ENCODE measurements around the gene DIPK1B. TPM values are rescaled to one million over a fixed set of nuclear protein-coding genes. Genes with fewer than 3 reads are reported as not detected.

The DIPK1B gene
- polyA plus RNA-seq, 1 of the 3 experiments (the other 2 are of a cell fraction) = 24.5 TPM

- Histone ChIP-seq H4K20me1 (ENCODE audit: insufficient read depth) (peaks cover 70% of the 10 kb centered on the region), H2AFZ (ENCODE audit: low read depth) (no peak overlapping the region)
These were observed 11.1 kb downstream of the DIPK1B start for GRCh38 chr9:136723362-136723976.

More at GRCh38 chr9:136723362-136723976, 11.1 kb downstream of the DIPK1B start:
- Histone ChIP-seq H3K9me2 (no peaks in the 10 kb centered on the region), H3K4me1 (ENCODE audit: control insufficient read depth in 1 of 2, insufficient read depth in 2 of 2, low read depth in 1 of 2, low read length in 1 of 2) (peaks cover 8 to 21% of the 10 kb centered on the region in 2 experiments; a peak in 1 of 4 replicates), H3K27me3 (ENCODE audit: insufficient read depth) (no peaks in the 10 kb centered on the region), H3K79me2 (ENCODE audit: insufficient read depth) (peaks cover 41% of the 10 kb centered on the region), H3F3A (replicated peaks; ENCODE audit: insufficient read depth) (peaks cover 24% of the 10 kb centered on the region), H3K27ac (ENCODE audit: low read depth in 2 of 2, low read length in 1 of 2) (no peak overlapping the region), H3K9me3 (no peaks in the 10 kb centered on the region), H3K9ac (no peak overlapping the region), H3K4me2 (no peak overlapping the region), H3K36me3 (replicated peaks in 1 of 2; ENCODE audit: control insufficient read depth in 1 of 2, insufficient read depth in 2 of 2, low read length in 1 of 2) (peaks cover 25 to 38% of the 10 kb centered on the region in 2 experiments), H3K4me3 (ENCODE audit: low read depth in 2 of 2, low read length in 1 of 2) (no peak overlapping the region)
- WGBS (ENCODE audit: low lambda C conversion rate) = 100% methylated on average over 5 of the region's 32 CpGs
- POLR2A ChIA-PET = interaction anchor here (1.0 kb wide), 1 partner anchor 9 kb away, joined by 6 read pairs; no protein-coding TSS in a partner anchor
- no peak for TF ChIP-seq RFX5 (IDR thresholded peaks at IDR 0.05; ENCODE audit: low read length)
- TF ChIP-seq TAF1 (IDR thresholded peaks at IDR 0.05; ENCODE audit: borderline replicate concordance, low read depth, low read length) = no peak
- no peak for TF ChIP-seq MAX (IDR thresholded peaks at IDR 0.05; ENCODE audit: low read depth)
- no peak for TF ChIP-seq FOSL2 (IDR thresholded peaks at IDR 0.05; ENCODE audit: borderline replicate concordance, low read depth)
- TF ChIP-seq EZH2phosphoT487 (IDR thresholded peaks at IDR 0.05; ENCODE audit: borderline replicate concordance, low read depth) = no peak
- TF ChIP-seq, protein P1, sequence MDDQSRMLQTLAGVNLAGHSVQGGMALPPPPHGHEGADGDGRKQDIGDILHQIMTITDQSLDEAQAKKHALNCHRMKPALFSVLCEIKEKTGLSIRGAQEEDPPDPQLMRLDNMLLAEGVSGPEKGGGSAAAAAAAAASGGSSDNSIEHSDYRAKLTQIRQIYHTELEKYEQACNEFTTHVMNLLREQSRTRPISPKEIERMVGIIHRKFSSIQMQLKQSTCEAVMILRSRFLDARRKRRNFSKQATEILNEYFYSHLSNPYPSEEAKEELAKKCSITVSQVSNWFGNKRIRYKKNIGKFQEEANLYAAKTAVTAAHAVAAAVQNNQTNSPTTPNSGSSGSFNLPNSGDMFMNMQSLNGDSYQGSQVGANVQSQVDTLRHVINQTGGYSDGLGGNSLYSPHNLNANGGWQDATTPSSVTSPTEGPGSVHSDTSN (IDR thresholded peaks at IDR 0.05) = no peak
- TF ChIP-seq ZBTB33 (IDR thresholded peaks at IDR 0.05; ENCODE audit: borderline replicate concordance, low read depth) = no peak
- no peak for TF ChIP-seq REST (IDR thresholded peaks at IDR 0.05; ENCODE audit: low read depth, low read length)
- no peak for TF ChIP-seq CHD2 (IDR thresholded peaks at IDR 0.05; ENCODE audit: low read length, partially characterized antibody)
- no peak for TF ChIP-seq MXI1 (IDR thresholded peaks at IDR 0.05; ENCODE audit: low read depth, low read length)
- no peak for TF ChIP-seq POLR2AphosphoS5 (IDR thresholded peaks at IDR 0.05; ENCODE audit: low read depth, low read length)
- TF ChIP-seq TEAD4 (IDR thresholded peaks at IDR 0.05; ENCODE audit: borderline replicate concordance, insufficient read depth) = no peak
- no peak for TF ChIP-seq NFIC (IDR thresholded peaks at IDR 0.05; ENCODE audit: borderline replicate concordance)
- no peak for TF ChIP-seq EP300 (IDR thresholded peaks at IDR 0.05; ENCODE audit: borderline replicate concordance in 1 of 2, low read depth in 1 of 2, low read length in 1 of 2)
- TF ChIP-seq FOXJ3 (CRISPR knock-in tag; IDR thresholded peaks at IDR 0.05) = no peak
- TF ChIP-seq MEF2A (IDR thresholded peaks at IDR 0.05; ENCODE audit: borderline replicate concordance, low read depth) = no peak
- TF ChIP-seq TCF12 (IDR thresholded peaks at IDR 0.05) = no peak
- TF ChIP-seq, protein P2, sequence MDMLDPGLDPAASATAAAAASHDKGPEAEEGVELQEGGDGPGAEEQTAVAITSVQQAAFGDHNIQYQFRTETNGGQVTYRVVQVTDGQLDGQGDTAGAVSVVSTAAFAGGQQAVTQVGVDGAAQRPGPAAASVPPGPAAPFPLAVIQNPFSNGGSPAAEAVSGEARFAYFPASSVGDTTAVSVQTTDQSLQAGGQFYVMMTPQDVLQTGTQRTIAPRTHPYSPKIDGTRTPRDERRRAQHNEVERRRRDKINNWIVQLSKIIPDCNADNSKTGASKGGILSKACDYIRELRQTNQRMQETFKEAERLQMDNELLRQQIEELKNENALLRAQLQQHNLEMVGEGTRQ (IDR thresholded peaks at IDR 0.05; ENCODE audit: borderline replicate concordance, low read depth, low read length) = no peak
- no peak for TF ChIP-seq FOXM1 (IDR thresholded peaks at IDR 0.05; ENCODE audit: low read depth)
- DNase-seq = no peak
- CTCF ChIA-PET = interaction anchor here (0.7 kb wide), 1 partner anchor 40 kb away, joined by 3 read pairs; no protein-coding TSS in a partner anchor

Measured in SK-N-SH (cell line).